OCI-LY1 (cell line): Measurements from ENCODE around the gene RSF1.
"Not testable (repeated sequence)": the region's sequence is repeated elsewhere in the genome, so short reads cannot be mapped to it uniquely, and the experiment has no call there.

Experiments used
- H2AFZ ChIP-seq: fragments of 200-600 bp; sonication (generic), shearing (Covaris generic); 2 replicates; pipeline ENCODE4 v1.6.0; 2014; ENCODE audit warnings: antibody characterized with exemption, mild to moderate bottlenecking, low read length
- H3F3A ChIP-seq: fragments of 200-600 bp; sonication (generic), shearing (Covaris generic); 2 replicates; pipeline ENCODE4 v1.6.0; 2014; ENCODE audit warnings: mild to moderate bottlenecking, antibody characterized with exemption, low read length, moderate library complexity; ENCODE audit not compliant: insufficient read depth
- H3K27ac ChIP-seq: fragments of 200-600 bp; sonication (generic); 2 replicates; pipeline ENCODE4 v1.5.1; 2014; ENCODE audit warnings: low read length, mixed run types, mild to moderate bottlenecking, low read depth; ENCODE audit not compliant: poor library complexity, severe bottlenecking
- H3K27me3 ChIP-seq: fragments of 200-600 bp; sonication (generic); 2 replicates; pipeline ENCODE4 v1.6.0; 2014; ENCODE audit warnings: antibody characterized with exemption, mild to moderate bottlenecking, low read length, moderate library complexity; ENCODE audit not compliant: insufficient read depth
- H3K36me3 ChIP-seq: fragments of 200-600 bp; sonication (generic); 2 replicates; pipeline ENCODE4 v1.6.1; 2014; ENCODE audit warnings: mild to moderate bottlenecking, antibody characterized with exemption, low read length, moderate library complexity, mixed read lengths; ENCODE audit not compliant: insufficient read depth
- H3K4me1 ChIP-seq: fragments of 200-600 bp; sonication (generic); 2 replicates; pipeline ENCODE4 v1.5.1; 2014; ENCODE audit warnings: mild to moderate bottlenecking, low read length, moderate library complexity; ENCODE audit not compliant: insufficient read depth, severe bottlenecking
- H3K4me2 ChIP-seq: fragments of 200-600 bp; sonication (generic), shearing (Covaris generic); 2 replicates; pipeline ENCODE4 v1.6.1; 2014; ENCODE audit warnings: low read length
- H3K4me3 ChIP-seq: fragments of 200-600 bp; sonication (generic); 2 replicates; pipeline ENCODE4 v1.5.1; 2014; ENCODE audit warnings: low read length, low read depth, mild to moderate bottlenecking, mixed read lengths; ENCODE audit not compliant: poor library complexity, severe bottlenecking
- H3K79me2 ChIP-seq: fragments of 200-600 bp; shearing (Covaris generic); 2 replicates; pipeline ENCODE4 v1.6.1; 2016; ENCODE audit warnings: mixed run types, low read length, mixed read lengths; ENCODE audit not compliant: insufficient read depth
- H3K9ac ChIP-seq: fragments of 200-600 bp; sonication (generic), shearing (Covaris generic); 2 replicates; pipeline ENCODE4 v1.6.1; 2014; ENCODE audit warnings: mild to moderate bottlenecking, low read length, mixed read lengths
- H3K9me2 ChIP-seq: fragments of 200-600 bp; sonication (generic), shearing (Covaris generic); 2 replicates; pipeline ENCODE4 v1.6.1; 2014; ENCODE audit warnings: low read depth, mild to moderate bottlenecking, low read length, mixed read lengths
- H3K9me3 ChIP-seq: fragments of 200-600 bp; shearing (Covaris generic); 2 replicates; pipeline ENCODE4 v1.6.1; 2014; ENCODE audit warnings: low read length, mixed read lengths
- H4K20me1 ChIP-seq: fragments of 200-600 bp; sonication (generic), shearing (Covaris generic); 2 replicates; pipeline ENCODE4 v1.6.0; 2016; ENCODE audit warnings: mild to moderate bottlenecking, low read length; ENCODE audit not compliant: insufficient read depth
- CTCF ChIP-seq: fragments of 200-600 bp; sonication (generic), shearing (Covaris generic); IDR thresholded peaks from 2 replicates; pipeline ENCODE4 v1.5.1; 2017; ENCODE audit warnings: mild to moderate bottlenecking, antibody characterized with exemption, low read length, moderate library complexity, mixed read lengths
- EZH2 ChIP-seq: fragments of 200-600 bp; sonication (generic), shearing (Covaris generic); IDR thresholded peaks from 2 replicates; pipeline ENCODE4 v1.8.0; 2017; ENCODE audit warnings: borderline replicate concordance, mixed run types, mild to moderate bottlenecking, antibody characterized with exemption, low read length, moderate library complexity, mixed read lengths

Gene RSF1

GRCh38 chr11:77636731-77637344 lies 183.7 kb downstream of the RSF1 start:
- Histone ChIP-seq H3K9me2 (no peaks in the 10 kb centered on the region), H3K4me1 (peaks cover 19% of the 10 kb centered on the region), H2AFZ (no peak overlapping the region), H3K27me3 (no peaks in the 10 kb centered on the region), H4K20me1 (no peaks in the 10 kb centered on the region), H3K79me2 (peaks cover 52% of the 10 kb centered on the region), H3K27ac (peak overlapping the region; percentile 48), H3K4me2 (peak overlapping the region; percentile 86), H3K36me3 (peaks cover 28% of the 10 kb centered on the region), H3K4me3 (peak overlapping the region; percentile 87), H3F3A (no peaks in the 10 kb centered on the region), H3K9me3 (no peaks in the 10 kb centered on the region), H3K9ac (peak overlapping the region; percentile 85)
- TF ChIP-seq EZH2 (no peak), CTCF (no peak)

GRCh38 chr11:77633926-77634325 lies 186.6 kb downstream of the RSF1 start:
- H3K9me2 ChIP-seq, H3K27me3 ChIP-seq, H3K4me2 ChIP-seq, H2AFZ ChIP-seq, H3K27ac ChIP-seq, H3K9ac ChIP-seq, H4K20me1 ChIP-seq, H3F3A ChIP-seq, H3K4me3 ChIP-seq, H3K9me3 ChIP-seq: not testable (repeated sequence)
- Histone ChIP-seq H3K4me1 (peaks cover 27% of the 10 kb centered on the region), H3K36me3 (peaks cover 47% of the 10 kb centered on the region), H3K79me2 (peaks cover 79% of the 10 kb centered on the region)

GRCh38 chr11:77630157-77630710 lies 190.3 kb downstream of the RSF1 start:
- H3K79me2 ChIP-seq = peaks cover 65% of the 10 kb centered on the region
- H3K36me3 ChIP-seq = peaks cover 73% of the 10 kb centered on the region
- H3K27me3 ChIP-seq = no peaks in the 10 kb centered on the region
- no peak for TF ChIP-seq CTCF
- no peak for TF ChIP-seq EZH2
- H3K4me2 ChIP-seq = no peak overlapping the region
- H3K9me3 ChIP-seq = no peaks in the 10 kb centered on the region
- H3K27ac ChIP-seq = no peak overlapping the region
- H3K4me3 ChIP-seq = no peak overlapping the region
- no peaks in the 10 kb centered on the region for H3K9me2 ChIP-seq
- peaks cover 8% of the 10 kb centered on the region for H3K4me1 ChIP-seq
- no peak overlapping the region for H3K9ac ChIP-seq
- H4K20me1 ChIP-seq = no peaks in the 10 kb centered on the region; the same call in 1 of the 2 replicates
- H2AFZ ChIP-seq = no peak overlapping the region
- H3F3A ChIP-seq = no peaks in the 10 kb centered on the region
